Activated CD8-positive, alpha-beta T cell treated with anti-CD3 and anti-CD28 coated beads, Interleukin-2, amount 10 ng/mL, durations not matched to agents 7 days and 5 days (primary cell): ENCODE data around the gene KRIT1. TPM values are rescaled to one million over a fixed set of nuclear protein-coding genes. Genes with fewer than 3 reads are reported as not detected.
"Not testable (repeated sequence)": the region's sequence is repeated elsewhere in the genome, so short reads cannot be mapped to it uniquely, and the experiment has no call there.

Source experiments
- ATAC-seq: fragments of 150-1000 bp; cut with Tn5 transposase; one replicate; pipeline ENCODE4 v1.10.0; 2021; ENCODE audit warnings: moderate library complexity
- CTCF ChIA-PET: fragments of 350-600 bp; sonication (Branson Sonifier 250); formaldehyde crosslinking; loops from one replicate; lab custom pipeline; 2021; ENCODE audit warnings: antibody characterized with exemption; lab: Charles Lee
- POLR2A ChIA-PET: fragments of 350-600 bp; sonication (Branson Sonifier 250); formaldehyde crosslinking; loops from one replicate; lab custom pipeline; 2021; ENCODE audit warnings: antibody characterized with exemption; lab: Charles Lee
- DNase-seq: peaks from one replicate; pipeline ENCODE4 v3.0.0-alpha.2; 2020
- H3K27ac Mint-ChIP-seq: one replicate; pipeline ENCODE4 v1.8.0; 2021; ENCODE audit warnings: mild to moderate bottlenecking, mixed read lengths
- H3K27me3 Mint-ChIP-seq: one replicate; pipeline ENCODE4 v1.8.0; 2021; ENCODE audit warnings: low read depth, mixed read lengths
- H3K36me3 Mint-ChIP-seq: one replicate; pipeline ENCODE4 v1.8.0; 2021; ENCODE audit warnings: low read depth, mixed read lengths
- H3K4me1 Mint-ChIP-seq: one replicate; pipeline ENCODE4 v1.8.0; 2021; ENCODE audit warnings: low read depth, mixed read lengths
- H3K4me3 Mint-ChIP-seq: one replicate; pipeline ENCODE4 v1.8.0; 2021; ENCODE audit warnings: mild to moderate bottlenecking, mixed read lengths
- H3K9me3 Mint-ChIP-seq: one replicate; pipeline ENCODE4 v1.8.0; 2022; ENCODE audit warnings: mixed read lengths; ENCODE audit not compliant: insufficient read depth
- total RNA-seq, 2 experiments: library from RNA; stranded (reverse); gene quantifications; one replicate each; pipeline ENCODE4 v1.2.3, GENCODE V29; 2021

Gene KRIT1
- total RNA-seq, 2 experiments from 2014 or later = 39.9 to 44.8 TPM

GRCh38 chr7:92275327-92275726 lies 29.6 kb upstream of the KRIT1 start:
- DNase-seq (no peak), ATAC-seq (no peak)
- POLR2A ChIA-PET = no interaction called here
- no peaks in the 10 kb centered on the region for H3K4me1 Mint-ChIP-seq
- H3K27me3 Mint-ChIP-seq = no peaks in the 10 kb centered on the region
- H3K9me3 Mint-ChIP-seq = peaks cover 8% of the 10 kb centered on the region
- no peak overlapping the region for H3K27ac Mint-ChIP-seq
- CTCF ChIA-PET = interaction anchor here (0.7 to 1.2 kb wide), 2 partner anchors 14 to 446 kb away, joined by 3 read pairs; no protein-coding TSS in a partner anchor
- peaks cover 26% of the 10 kb centered on the region for H3K36me3 Mint-ChIP-seq
- H3K4me3 Mint-ChIP-seq = no peak overlapping the region

GRCh38 chr7:92268921-92269320 lies 23.2 kb upstream of the KRIT1 start:
- no peaks in the 10 kb centered on the region for H3K4me1 Mint-ChIP-seq
- ChIA-PET POLR2A (no interaction called here), CTCF (no interaction called here)
- no peak for ATAC-seq
- no peaks in the 10 kb centered on the region for H3K27me3 Mint-ChIP-seq
- no peak overlapping the region for H3K4me3 Mint-ChIP-seq
- DNase-seq = no peak
- no peak overlapping the region for H3K27ac Mint-ChIP-seq
- no peaks in the 10 kb centered on the region for H3K9me3 Mint-ChIP-seq
- peaks cover 4% of the 10 kb centered on the region for H3K36me3 Mint-ChIP-seq

- H3K4me1 Mint-ChIP-seq = peaks cover under 1% of the 10 kb centered on the region
- POLR2A ChIA-PET = no interaction called here
- no peaks in the 10 kb centered on the region for H3K9me3 Mint-ChIP-seq
- CTCF ChIA-PET = no interaction called here
- H3K27me3 Mint-ChIP-seq = no peaks in the 10 kb centered on the region
- no peak overlapping the region for H3K27ac Mint-ChIP-seq
- ATAC-seq (no peak), DNase-seq (no peak)
- H3K4me3 Mint-ChIP-seq = no peak overlapping the region
- H3K36me3 Mint-ChIP-seq = peaks cover 9% of the 10 kb centered on the region
These were observed 20.9 kb upstream of the KRIT1 start for GRCh38 chr7:92266415-92267241.

GRCh38 chr7:92260248-92260781 lies 14.6 kb upstream of the KRIT1 start:
- no peaks in the 10 kb centered on the region for H3K27me3 Mint-ChIP-seq
- no peak overlapping the region for H3K27ac Mint-ChIP-seq
- H3K4me3 Mint-ChIP-seq = no peak overlapping the region
- ATAC-seq (no peak), DNase-seq (no peak)
- H3K36me3 Mint-ChIP-seq = peaks cover 25% of the 10 kb centered on the region
- ChIA-PET CTCF (no interaction called here), POLR2A (no interaction called here)
- no peaks in the 10 kb centered on the region for H3K9me3 Mint-ChIP-seq
- H3K4me1 Mint-ChIP-seq = peaks cover 1% of the 10 kb centered on the region

GRCh38 chr7:92259610-92260247 lies 14.0 kb upstream of the KRIT1 start:
- no peak for DNase-seq
- no peaks in the 10 kb centered on the region for H3K27me3 Mint-ChIP-seq
- H3K4me3 Mint-ChIP-seq = no peak overlapping the region
- H3K36me3 Mint-ChIP-seq = peaks cover 30% of the 10 kb centered on the region
- ChIA-PET CTCF (no interaction called here), POLR2A (interaction anchor here (0.6 kb wide), 1 partner anchor 176 kb away, joined by 4 read pairs; no protein-coding TSS in a partner anchor)
- no peak for ATAC-seq
- peaks cover 3% of the 10 kb centered on the region for H3K9me3 Mint-ChIP-seq
- peaks cover 1% of the 10 kb centered on the region for H3K4me1 Mint-ChIP-seq
- no peak overlapping the region for H3K27ac Mint-ChIP-seq

GRCh38 chr7:92259062-92259461 lies 13.3 kb upstream of the KRIT1 start:
- H3K36me3 Mint-ChIP-seq = peaks cover 29% of the 10 kb centered on the region
- DNase-seq (no peak), ATAC-seq (no peak)
- H3K9me3 Mint-ChIP-seq = peaks cover 3% of the 10 kb centered on the region
- H3K4me3 Mint-ChIP-seq = no peak overlapping the region
- no peaks in the 10 kb centered on the region for H3K27me3 Mint-ChIP-seq
- H3K4me1 Mint-ChIP-seq = peaks cover 1% of the 10 kb centered on the region
- no peak overlapping the region for H3K27ac Mint-ChIP-seq
- ChIA-PET CTCF (no interaction called here), POLR2A (interaction anchor here (0.6 kb wide), 1 partner anchor 177 kb away, joined by 4 read pairs; no protein-coding TSS in a partner anchor)

- Mint-ChIP-seq H3K27me3 (no peaks in the 10 kb centered on the region), H3K27ac (no peak overlapping the region), H3K4me3 (no peak overlapping the region), H3K9me3 (peaks cover 3% of the 10 kb centered on the region), H3K4me1 (peaks cover 2% of the 10 kb centered on the region), H3K36me3 (peaks cover 30% of the 10 kb centered on the region)
- ChIA-PET CTCF (no interaction called here), POLR2A (no interaction called here)
- DNase-seq (no peak), ATAC-seq (no peak)
These were observed 9.6 kb upstream of the KRIT1 start for GRCh38 chr7:92255308-92255707.

GRCh38 chr7:92254800-92255199 lies 9.1 kb upstream of the KRIT1 start:
- H3K4me1 Mint-ChIP-seq, CTCF ChIA-PET, POLR2A ChIA-PET, H3K4me3 Mint-ChIP-seq, H3K9me3 Mint-ChIP-seq, DNase-seq, ATAC-seq, H3K27me3 Mint-ChIP-seq, H3K27ac Mint-ChIP-seq: not testable (repeated sequence)
- peaks cover 25% of the 10 kb centered on the region for H3K36me3 Mint-ChIP-seq

- H3K9me3 Mint-ChIP-seq = peaks cover 3% of the 10 kb centered on the region
- peaks cover 6% of the 10 kb centered on the region for H3K4me1 Mint-ChIP-seq
- peaks cover 24% of the 10 kb centered on the region for H3K36me3 Mint-ChIP-seq
- POLR2A ChIA-PET = interaction anchor here (0.5 kb wide), 1 partner anchor 1497 kb away, joined by 3 read pairs; no protein-coding TSS in a partner anchor
- ATAC-seq (no peak), DNase-seq (no peak)
- CTCF ChIA-PET = no interaction called here
- no peak overlapping the region for H3K4me3 Mint-ChIP-seq
- no peaks in the 10 kb centered on the region for H3K27me3 Mint-ChIP-seq
- no peak overlapping the region for H3K27ac Mint-ChIP-seq
These were observed 7.5 kb upstream of the KRIT1 start for GRCh38 chr7:92253251-92253650.

- CTCF ChIA-PET = no interaction called here
- Mint-ChIP-seq H3K9me3 (peaks cover 3% of the 10 kb centered on the region), H3K36me3 (peaks cover 29% of the 10 kb centered on the region), H3K27me3 (no peaks in the 10 kb centered on the region), H3K4me3 (no peak overlapping the region), H3K27ac (no peak overlapping the region), H3K4me1 (peaks cover 20% of the 10 kb centered on the region)
- DNase-seq = no peak
- no peak for ATAC-seq
- POLR2A ChIA-PET = no interaction called here
These were observed 5.5 kb upstream of the KRIT1 start for GRCh38 chr7:92251181-92251580.

- Mint-ChIP-seq H3K4me3 (no peak overlapping the region), H3K9me3 (peaks cover 3% of the 10 kb centered on the region), H3K27ac (no peak overlapping the region), H3K36me3 (peaks cover 29% of the 10 kb centered on the region), H3K4me1 (peaks cover 20% of the 10 kb centered on the region), H3K27me3 (no peaks in the 10 kb centered on the region)
- no peak for DNase-seq
- no peak for ATAC-seq
- ChIA-PET CTCF (no interaction called here), POLR2A (no interaction called here)
These were observed 4.9 kb upstream of the KRIT1 start for GRCh38 chr7:92250603-92251002.
